Fibroblast of lung (primary cell): ENCODE results near the gene EIF4H. TPM values are rescaled to one million over a fixed set of nuclear protein-coding genes. Genes with fewer than 3 reads are reported as not detected.
"Not testable (repeated sequence)": the region's sequence is repeated elsewhere in the genome, so short reads cannot be mapped to it uniquely, and the experiment has no call there.

Source experiments
- DNase-seq, 2 donors: peaks; one replicate each; pipeline versions ENCODE4 v3.0.0 to v3.0.0-alpha.2; 2010; ENCODE audit warnings: low read depth in 2 of 2
- H2AFZ ChIP-seq: 2 replicates; pipeline ENCODE4 v1.5.1; 2012; ENCODE audit warnings: low read length, control low read depth, inconsistent platforms
- H3K27ac ChIP-seq: 2 replicates; pipeline ENCODE4 v1.5.1; 2011; ENCODE audit warnings: low read length, control low read depth; ENCODE audit not compliant: insufficient read depth
- H3K27me3 ChIP-seq: 2 replicates; pipeline ENCODE4 v1.5.1; 2011; ENCODE audit warnings: mild to moderate bottlenecking, low read length; ENCODE audit not compliant: control insufficient read depth, insufficient read depth
- H3K36me3 ChIP-seq: 2 replicates; pipeline ENCODE4 v1.5.1; 2011; ENCODE audit warnings: low read length; ENCODE audit not compliant: control insufficient read depth, insufficient read depth
- H3K4me1 ChIP-seq: 2 replicates; pipeline ENCODE4 v1.5.1; 2011; ENCODE audit warnings: low read length; ENCODE audit not compliant: control insufficient read depth, insufficient read depth; ENCODE audit errors: extremely low read depth
- H3K4me2 ChIP-seq: 2 replicates; pipeline ENCODE4 v1.5.1; 2011; ENCODE audit warnings: low read length, control low read depth; ENCODE audit not compliant: insufficient read depth; ENCODE audit errors: extremely low read depth
- H3K4me3 ChIP-seq, 4 experiments: fragments of 200-600 bp in 1 of 4; sonication (generic) in 1 of 4; replicated peaks in 1 of 4; 2 replicates each; pipeline ENCODE4 v1.5.1; 2011 to 2016; ENCODE audit warnings: low read length in 4 of 4, low read depth in 3 of 4, mild to moderate bottlenecking in 3 of 4, control low read depth in 2 of 4, inconsistent platforms in 1 of 4, mixed read lengths in 1 of 4; ENCODE audit not compliant: insufficient read depth in 1 of 4; ENCODE audit errors: control extremely low read depth in 1 of 4
- H3K79me2 ChIP-seq: 2 replicates; pipeline ENCODE4 v1.5.1; 2012; ENCODE audit warnings: mild to moderate bottlenecking, low read length, inconsistent platforms; ENCODE audit not compliant: control insufficient read depth, insufficient read depth
- H3K9ac ChIP-seq: 2 replicates; pipeline ENCODE4 v1.5.1; 2011; ENCODE audit warnings: mild to moderate bottlenecking, low read length, control low read depth; ENCODE audit not compliant: insufficient read depth
- H3K9me3 ChIP-seq: 2 replicates; pipeline ENCODE4 v1.5.1; 2012; ENCODE audit warnings: low read depth, low read length; ENCODE audit not compliant: control insufficient read depth, insufficient read depth
- H4K20me1 ChIP-seq: 2 replicates; pipeline ENCODE4 v1.5.1; 2011; ENCODE audit warnings: low read length; ENCODE audit not compliant: control insufficient read depth, insufficient read depth; ENCODE audit errors: extremely low read depth
- EZH2 ChIP-seq: IDR thresholded peaks from 2 replicates; pipeline ENCODE4 v1.5.1; 2012; ENCODE audit warnings: low read length, control low read depth, mild to moderate bottlenecking; ENCODE audit errors: missing control alignments
- polyA plus RNA-seq, 2 donors: library from polyadenylated mRNA; depleted of rRNA in 1 of 2; stranded (reverse) in 1 of 2; unstranded in 1 of 2; fragments of >200 nt; gene quantifications; 2 replicates each; pipeline ENCODE4 v1.2.1, GENCODE V29; 2011 to 2012; ENCODE audit warnings: missing spikeins in 1 of 2
- total RNA-seq: library from RNA; depleted of rRNA; stranded (reverse); fragments of >200 nt; gene quantifications from 2 replicates; pipeline ENCODE4 v1.2.1, GENCODE V29; 2014
- TF ChIP-seq, protein P1 (sequence below), 2 donors: IDR thresholded peaks in 1 of 2; conservative IDR thresholded peaks in 1 of 2; 1 replicate in 1 of 2; 2 replicates in 1 of 2; pipeline ENCODE4 v1.5.1; 2011 to 2012; ENCODE audit warnings: low read length in 2 of 2, control low read depth in 1 of 2, inconsistent platforms in 1 of 2, low read depth in 1 of 2, mild to moderate bottlenecking in 1 of 2

The EIF4H gene
- total and polyA plus RNA-seq, 2 donors (not counting 1 experiment from before 2014, with no cell fraction given), result 292 to 361 TPM

DNA sequence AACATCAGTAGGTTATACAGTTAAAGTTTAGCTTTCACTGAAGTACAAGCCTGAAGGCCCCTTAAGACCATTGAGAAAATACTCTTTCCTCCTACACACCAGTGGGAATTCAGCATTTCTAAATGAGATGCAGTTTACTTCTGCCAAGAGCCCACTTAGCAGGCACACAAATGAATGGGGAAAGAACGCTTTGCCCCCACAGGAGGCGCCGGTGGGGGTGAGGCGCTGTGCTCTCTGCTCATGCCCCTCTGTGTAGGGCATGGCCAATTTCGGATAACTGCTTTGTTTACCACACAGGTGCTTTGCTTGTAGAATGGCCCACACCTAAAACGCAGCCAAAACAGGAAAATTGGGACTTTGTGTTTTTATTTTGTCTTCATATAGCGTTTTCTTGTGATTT is 19.8 kb downstream of the EIF4H start:
- no peak overlapping the region for H2AFZ ChIP-seq
- peaks cover 20% of the 10 kb centered on the region for H3K79me2 ChIP-seq
- H3K9ac ChIP-seq, result no peak overlapping the region
- H3K4me3 ChIP-seq, result no peak overlapping the region
- DNase-seq, result no peak
- H3K27ac ChIP-seq, result no peak overlapping the region
- H3K27me3 ChIP-seq, result no peaks in the 10 kb centered on the region
- H3K9me3 ChIP-seq, result no peaks in the 10 kb centered on the region
- H3K4me2 ChIP-seq, result no peak overlapping the region
- H3K36me3 ChIP-seq, result peaks cover 29% of the 10 kb centered on the region
- H4K20me1 ChIP-seq, result no peaks in the 10 kb centered on the region
- H3K4me1 ChIP-seq, result no peaks in the 10 kb centered on the region
- no peak for TF ChIP-seq EZH2
- TF ChIP-seq, protein P1, sequence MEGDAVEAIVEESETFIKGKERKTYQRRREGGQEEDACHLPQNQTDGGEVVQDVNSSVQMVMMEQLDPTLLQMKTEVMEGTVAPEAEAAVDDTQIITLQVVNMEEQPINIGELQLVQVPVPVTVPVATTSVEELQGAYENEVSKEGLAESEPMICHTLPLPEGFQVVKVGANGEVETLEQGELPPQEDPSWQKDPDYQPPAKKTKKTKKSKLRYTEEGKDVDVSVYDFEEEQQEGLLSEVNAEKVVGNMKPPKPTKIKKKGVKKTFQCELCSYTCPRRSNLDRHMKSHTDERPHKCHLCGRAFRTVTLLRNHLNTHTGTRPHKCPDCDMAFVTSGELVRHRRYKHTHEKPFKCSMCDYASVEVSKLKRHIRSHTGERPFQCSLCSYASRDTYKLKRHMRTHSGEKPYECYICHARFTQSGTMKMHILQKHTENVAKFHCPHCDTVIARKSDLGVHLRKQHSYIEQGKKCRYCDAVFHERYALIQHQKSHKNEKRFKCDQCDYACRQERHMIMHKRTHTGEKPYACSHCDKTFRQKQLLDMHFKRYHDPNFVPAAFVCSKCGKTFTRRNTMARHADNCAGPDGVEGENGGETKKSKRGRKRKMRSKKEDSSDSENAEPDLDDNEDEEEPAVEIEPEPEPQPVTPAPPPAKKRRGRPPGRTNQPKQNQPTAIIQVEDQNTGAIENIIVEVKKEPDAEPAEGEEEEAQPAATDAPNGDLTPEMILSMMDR (conservative IDR thresholded peaks at IDR 0.05 in 1 of 2, IDR thresholded peaks at IDR 0.05 in 1 of 2; ENCODE audit: low read depth in 1 of 2, low read length in 2 of 2), result no peak

DNA sequence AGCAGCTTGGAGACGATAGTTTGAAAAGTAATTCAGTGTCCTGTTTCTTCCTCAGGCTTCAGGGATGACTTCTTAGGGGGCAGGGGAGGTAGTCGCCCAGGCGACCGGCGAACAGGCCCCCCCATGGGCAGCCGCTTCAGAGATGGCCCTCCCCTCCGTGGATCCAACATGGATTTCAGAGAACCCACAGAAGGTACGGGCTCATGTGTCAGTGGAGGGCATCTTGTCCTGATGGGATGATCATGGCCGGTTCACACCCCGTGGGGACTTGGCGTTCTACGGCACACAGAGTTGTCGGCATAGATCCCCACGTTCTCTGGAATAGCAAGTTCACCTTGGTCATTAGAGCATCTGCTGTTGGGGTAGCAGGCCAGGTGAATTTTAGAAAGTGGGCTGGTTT is 20.5 kb downstream of the EIF4H start:
- Histone ChIP-seq H4K20me1 (no peaks in the 10 kb centered on the region), H3K36me3 (peaks cover 29% of the 10 kb centered on the region)
- no peak for TF ChIP-seq EZH2

DNA sequence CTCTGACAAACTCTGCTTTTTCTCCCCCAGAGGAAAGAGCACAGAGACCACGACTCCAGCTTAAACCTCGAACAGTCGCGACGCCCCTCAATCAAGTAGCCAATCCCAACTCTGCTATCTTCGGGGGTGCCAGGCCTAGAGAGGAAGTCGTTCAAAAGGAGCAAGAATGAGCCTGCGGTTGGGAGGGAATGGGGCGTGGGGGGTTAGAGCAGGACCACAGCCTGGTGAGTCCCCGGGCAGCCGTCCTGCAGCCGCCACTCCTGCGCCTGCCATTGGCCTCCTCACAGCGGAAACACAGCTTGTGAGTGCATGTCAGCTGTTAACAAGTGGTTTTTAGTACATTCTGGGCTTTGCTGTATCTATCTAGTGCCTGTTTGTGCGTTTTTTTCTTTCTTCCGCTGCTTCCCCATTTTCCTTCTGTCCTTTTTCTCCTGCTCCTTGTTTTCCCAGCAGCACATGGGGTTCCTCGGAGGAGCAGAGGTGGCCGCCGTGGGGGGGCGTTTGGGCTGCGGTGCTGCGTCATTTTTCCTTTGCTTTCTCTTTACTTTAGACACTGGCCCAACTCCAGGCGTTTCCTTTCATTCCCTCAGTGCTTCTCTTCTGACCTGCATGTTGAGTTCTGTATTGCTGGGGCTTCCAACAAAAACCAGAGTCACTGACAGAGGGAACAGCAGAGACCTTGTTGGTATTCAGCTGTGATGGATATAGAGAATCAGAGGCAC is 21.1 kb downstream of the EIF4H start:
- not testable (repeated sequence) for H4K20me1 ChIP-seq, H3K4me2 ChIP-seq, H3K9ac ChIP-seq, H2AFZ ChIP-seq, H3K4me3 ChIP-seq, H3K4me1 ChIP-seq, H3K27ac ChIP-seq, H3K27me3 ChIP-seq, H3K9me3 ChIP-seq, H3K79me2 ChIP-seq
- peak in 1 of 2 donors; percentile 56 for DNase-seq
- H3K36me3 ChIP-seq, result peaks cover 24% of the 10 kb centered on the region

More for the DNA sequence above, 20.5 kb downstream of the EIF4H start:
- Histone ChIP-seq H2AFZ (no peak overlapping the region), H3K9ac (no peak overlapping the region), H3K27me3 (no peaks in the 10 kb centered on the region), H3K4me3 (no peak overlapping the region), H3K4me2 (no peak overlapping the region), H3K9me3 (no peaks in the 10 kb centered on the region), H3K27ac (no peak overlapping the region), H3K79me2 (peaks cover 13% of the 10 kb centered on the region), H3K4me1 (no peaks in the 10 kb centered on the region)
- no peak for DNase-seq

DNA sequence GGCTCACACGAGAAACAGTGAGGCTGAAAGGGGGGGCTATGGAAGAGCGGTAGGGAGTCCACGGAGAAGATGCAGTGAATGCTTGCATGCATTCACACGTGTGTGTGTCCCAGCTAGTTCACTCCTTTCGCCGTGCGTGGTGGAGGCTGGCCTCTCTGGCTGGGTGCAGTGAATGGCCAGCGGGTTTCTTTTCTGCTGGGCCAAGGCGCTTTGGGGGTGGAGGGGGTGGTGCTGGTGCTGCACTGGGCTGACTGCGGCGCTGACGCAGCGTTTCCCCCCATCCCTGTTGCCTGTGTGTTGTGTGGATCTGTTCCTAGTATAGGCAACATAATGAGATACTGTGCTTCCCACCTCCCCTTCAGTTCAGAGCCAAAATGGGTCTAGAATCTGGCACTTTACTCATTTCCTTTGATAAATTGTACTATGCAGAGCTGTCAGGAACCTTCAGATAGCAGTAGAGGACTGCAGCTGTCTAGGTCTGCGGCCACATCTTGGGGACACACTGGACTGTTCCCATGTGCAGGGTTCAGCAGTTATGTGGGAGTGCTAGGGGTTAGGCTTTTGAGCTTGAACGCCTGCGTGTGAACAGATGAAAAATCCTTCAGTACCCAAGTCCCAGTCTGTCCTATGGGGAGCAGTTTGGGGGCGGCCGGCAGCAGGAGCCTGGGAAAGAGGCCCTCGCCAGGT is 22.0 kb downstream of the EIF4H start:
- H3K27ac ChIP-seq, H4K20me1 ChIP-seq, H3K4me1 ChIP-seq, DNase-seq, H3K4me2 ChIP-seq, H3K9me3 ChIP-seq, H3K9ac ChIP-seq, H3K27me3 ChIP-seq, H2AFZ ChIP-seq, H3K79me2 ChIP-seq, H3K4me3 ChIP-seq: not testable (repeated sequence)
- H3K36me3 ChIP-seq, result peaks cover 19% of the 10 kb centered on the region
